Testis (tissue), 3 donors: ENCODE data around the gene MYBPC3. TPM values are rescaled to one million over a fixed set of nuclear protein-coding genes. Genes with fewer than 3 reads are reported as not detected.
"Not testable (repeated sequence)": the region's sequence is repeated elsewhere in the genome, so short reads cannot be mapped to it uniquely, and the experiment has no call there.

Experiments
- DNase-seq: peaks from one replicate; pipeline ENCODE4 v3.0.0-alpha.2; 2019
- H3K27ac ChIP-seq, 2 donors: fragments of 200-600 bp; sonication (generic); one replicate each; pipeline ENCODE4 v1.5.1; 2019
- H3K27me3 ChIP-seq: fragments of 200-600 bp; sonication (generic); one replicate; pipeline ENCODE4 v1.5.1; 2019
- H3K36me3 ChIP-seq: fragments of 200-600 bp; sonication (generic); one replicate; pipeline ENCODE4 v1.5.1; 2017; ENCODE audit warnings: low read depth; ENCODE audit errors: missing control alignments
- H3K4me1 ChIP-seq: fragments of 200-600 bp; sonication (generic); one replicate; pipeline ENCODE4 v1.5.1; 2019
- H3K4me3 ChIP-seq, 2 donors: fragments of 200-600 bp; sonication (generic); one replicate each; pipeline ENCODE4 v1.5.1; 2017 to 2019
- H3K9me3 ChIP-seq: fragments of 200-600 bp; sonication (generic); one replicate; pipeline ENCODE4 v1.5.1; 2017
- CTCF ChIP-seq, 3 experiments: fragments of 450-650 bp in 2 of 3; fragments of 200-600 bp in 1 of 3; sonication (generic) in 1 of 3; IDR thresholded peaks; one replicate each; pipeline ENCODE4 v1.5.1; 2016 to 2019; ENCODE audit warnings: antibody characterized with exemption in 3 of 3, mild to moderate bottlenecking in 2 of 3, moderate library complexity in 1 of 3
- POLR2A ChIP-seq: fragments of 450-650 bp; IDR thresholded peaks from one replicate; pipeline ENCODE4 v1.6.1; 2017; ENCODE audit warnings: antibody characterized with exemption, mild to moderate bottlenecking, moderate library complexity
- WGBS, 2 donors: methylation state at CpG; one replicate each; pipeline ENCODE4 v1.1.5; 2018; 5-methylcytosine and 5-hydroxymethylcytosine counted together
- intact Hi-C: fragments of 100-400 bp; cut with DNase I; formaldehyde crosslinking; loops from one replicate; pipeline ENCODE4 v1.15.1; 2023; ENCODE audit warnings: low total_unique reads
- polyA plus RNA-seq: library from polyadenylated mRNA; stranded (reverse); fragments of 350-450 nt; fragmentation: Illumina TruSeq; extraction: RNeasy Lipid Tissue Mini Kit (QIAGEN cat#74804); gene quantifications from one replicate; pipeline ENCODE4 v1.2.3, GENCODE V29; 2014; ENCODE audit warnings: low read depth, low replicate concordance; ENCODE audit not compliant: insufficient read depth
- total RNA-seq, 2 donors: library from RNA; depleted of rRNA; stranded (reverse); fragments of >200 nt; gene quantifications; one replicate each; pipeline ENCODE4 v1.2.3, GENCODE V29; 2016

The MYBPC3 gene
- total and polyA plus RNA-seq, 3 donors from 2014 or later: 0.68 to 1.7 (median 0.79) TPM

GRCh38 chr11:47317064-47317828 is 35.3 kb downstream of the MYBPC3 start:
- H3K36me3 ChIP-seq: no peaks in the 10 kb centered on the region
- no peaks in the 10 kb centered on the region for H3K27me3 ChIP-seq
- no peaks in the 10 kb centered on the region for H3K9me3 ChIP-seq
- TF ChIP-seq POLR2A (no peak), CTCF (IDR thresholded peaks at IDR 0.05) (no peak)
- no peak overlapping the region for H3K4me3 ChIP-seq
- H3K27ac ChIP-seq: no peak overlapping the region
- intact Hi-C loops: no loop called here
- 86 to 88% methylated on average over 5 of the region's 5 CpGs for WGBS, 2 donors
- no peak for DNase-seq
- H3K4me1 ChIP-seq: no peaks in the 10 kb centered on the region

- WGBS, 2 donors: 86 to 94% methylated on average over 8 of the region's 8 CpGs
Observed at GRCh38 chr11:47316501-47316900, 36.0 kb downstream of the MYBPC3 start.

GRCh38 chr11:47314992-47315391 is 37.5 kb downstream of the MYBPC3 start:
- intact Hi-C loops: no loop called here
- 84 to 91% methylated on average over 5 of the region's 5 CpGs for WGBS, 2 donors

More at GRCh38 chr11:47316501-47316900, 36.0 kb downstream of the MYBPC3 start:
- intact Hi-C loops, H3K27me3 ChIP-seq, H3K4me3 ChIP-seq, H3K9me3 ChIP-seq, H3K27ac ChIP-seq, H3K36me3 ChIP-seq, H3K4me1 ChIP-seq: not testable (repeated sequence)
- DNase-seq: peak; percentile 6

GRCh38 chr11:47308050-47308823 is 44.3 kb downstream of the MYBPC3 start:
- Histone ChIP-seq H3K4me1 (no peaks in the 10 kb centered on the region), H3K27ac (no peak overlapping the region), H3K9me3 (no peaks in the 10 kb centered on the region), H3K4me3 (no peak overlapping the region), H3K27me3 (no peaks in the 10 kb centered on the region), H3K36me3 (no peaks in the 10 kb centered on the region)
- DNase-seq: peak; percentile 2
- 91% methylated on average over 6 of the region's 6 CpGs for WGBS, 2 donors
- intact Hi-C loops: no loop called here
- no peak for TF ChIP-seq POLR2A
- no peak for TF ChIP-seq CTCF (IDR thresholded peaks at IDR 0.05)

More at GRCh38 chr11:47314992-47315391, 37.5 kb downstream of the MYBPC3 start:
- H3K4me3 ChIP-seq: no peak overlapping the region
- no peak for TF ChIP-seq CTCF (IDR thresholded peaks at IDR 0.05)
- no peak for TF ChIP-seq POLR2A
- no peaks in the 10 kb centered on the region for H3K9me3 ChIP-seq
- H3K27me3 ChIP-seq: no peaks in the 10 kb centered on the region
- no peaks in the 10 kb centered on the region for H3K36me3 ChIP-seq
- no peaks in the 10 kb centered on the region for H3K4me1 ChIP-seq
- no peak overlapping the region for H3K27ac ChIP-seq
- DNase-seq: peak; percentile 9

GRCh38 chr11:47306484-47306844 is 46.0 kb downstream of the MYBPC3 start:
- Histone ChIP-seq H3K36me3 (no peaks in the 10 kb centered on the region), H3K4me3 (no peak overlapping the region), H3K27me3 (no peaks in the 10 kb centered on the region), H3K27ac (no peak overlapping the region), H3K9me3 (no peaks in the 10 kb centered on the region), H3K4me1 (no peaks in the 10 kb centered on the region)
- 93 to 100% methylated on average over 1 of the region's 1 CpG for WGBS, 2 donors
- TF ChIP-seq POLR2A (no peak), CTCF (IDR thresholded peaks at IDR 0.05) (no peak)
- DNase-seq: no peak
- intact Hi-C loops: no loop called here
